B cell (primary cell): ENCODE data around the gene CDK13.

Source experiments
- EZH2 ChIP-seq: IDR thresholded peaks from 2 replicates; pipeline ENCODE4 v1.6.1; 2012; ENCODE audit warnings: borderline replicate concordance, low read depth, mild to moderate bottlenecking, moderate library complexity, low read length; ENCODE audit not compliant: insufficient read depth, poor library complexity, severe bottlenecking
- TF ChIP-seq, protein P1 (sequence below): fragments of 200-600 bp; IDR thresholded peaks from one replicate; pipeline ENCODE4 v1.8.0; 2022; ENCODE audit warnings: antibody characterized with exemption, mild to moderate bottlenecking

DNA sequence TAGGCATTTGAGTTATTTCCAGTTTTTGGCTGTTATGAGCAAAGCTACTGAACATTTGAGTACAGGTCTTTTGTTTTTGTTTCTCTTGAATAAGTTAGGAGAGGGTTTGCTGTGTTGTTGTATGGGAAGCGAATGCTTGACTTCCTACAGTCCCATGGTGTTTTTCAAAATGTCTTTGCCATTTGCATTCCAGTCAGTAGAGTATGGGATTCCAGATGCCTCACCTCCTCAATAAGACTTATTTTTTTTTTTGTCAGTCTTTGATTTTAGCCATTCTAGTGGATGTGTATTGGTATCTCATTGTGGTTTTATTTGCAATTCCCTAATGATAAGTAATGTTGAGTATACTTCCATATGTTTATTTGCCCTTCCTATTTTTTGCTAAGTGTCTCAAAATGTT, 19.4 kb downstream of the CDK13 start:
- no peak for TF ChIP-seq EZH2
- TF ChIP-seq, protein P1, sequence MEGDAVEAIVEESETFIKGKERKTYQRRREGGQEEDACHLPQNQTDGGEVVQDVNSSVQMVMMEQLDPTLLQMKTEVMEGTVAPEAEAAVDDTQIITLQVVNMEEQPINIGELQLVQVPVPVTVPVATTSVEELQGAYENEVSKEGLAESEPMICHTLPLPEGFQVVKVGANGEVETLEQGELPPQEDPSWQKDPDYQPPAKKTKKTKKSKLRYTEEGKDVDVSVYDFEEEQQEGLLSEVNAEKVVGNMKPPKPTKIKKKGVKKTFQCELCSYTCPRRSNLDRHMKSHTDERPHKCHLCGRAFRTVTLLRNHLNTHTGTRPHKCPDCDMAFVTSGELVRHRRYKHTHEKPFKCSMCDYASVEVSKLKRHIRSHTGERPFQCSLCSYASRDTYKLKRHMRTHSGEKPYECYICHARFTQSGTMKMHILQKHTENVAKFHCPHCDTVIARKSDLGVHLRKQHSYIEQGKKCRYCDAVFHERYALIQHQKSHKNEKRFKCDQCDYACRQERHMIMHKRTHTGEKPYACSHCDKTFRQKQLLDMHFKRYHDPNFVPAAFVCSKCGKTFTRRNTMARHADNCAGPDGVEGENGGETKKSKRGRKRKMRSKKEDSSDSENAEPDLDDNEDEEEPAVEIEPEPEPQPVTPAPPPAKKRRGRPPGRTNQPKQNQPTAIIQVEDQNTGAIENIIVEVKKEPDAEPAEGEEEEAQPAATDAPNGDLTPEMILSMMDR, result no peak
